Neural cell (in vitro differentiated cells): ENCODE results near the gene COL1A1. TPM values are rescaled to one million over a fixed set of nuclear protein-coding genes. Genes with fewer than 3 reads are reported as not detected.

Experiments used
- H2AFZ ChIP-seq: fragments of 200-600, 300-800 bp; sonication (generic), shearing (Covaris generic); 2 replicates; pipeline ENCODE4 v1.6.0; 2014; ENCODE audit warnings: low read depth, mild to moderate bottlenecking, antibody characterized with exemption, low read length, moderate library complexity
- H3F3A ChIP-seq: fragments of 200-600 bp; shearing (Covaris generic); 2 replicates; pipeline ENCODE4 v1.6.1; 2016; ENCODE audit warnings: mild to moderate bottlenecking, moderate library complexity, mixed read lengths, antibody characterized with exemption, low read length; ENCODE audit not compliant: insufficient read depth, poor library complexity, severe bottlenecking
- H3K27ac ChIP-seq: fragments of 200-600, 300-800 bp; sonication (generic), shearing (Covaris generic); 2 replicates; pipeline ENCODE4 v1.5.1; 2014; ENCODE audit warnings: mild to moderate bottlenecking, low read length, moderate library complexity
- H3K27me3 ChIP-seq: fragments of 300-800, 200-600 bp; sonication (generic), shearing (Covaris generic); 2 replicates; pipeline ENCODE4 v1.6.0; 2014; ENCODE audit warnings: mild to moderate bottlenecking, low read depth, low read length, moderate library complexity; ENCODE audit not compliant: insufficient read depth
- H3K36me3 ChIP-seq: fragments of 300-800, 200-600 bp; sonication (generic), shearing (Covaris generic); 2 replicates; pipeline ENCODE4 v1.5.1; 2014; ENCODE audit warnings: mild to moderate bottlenecking, antibody characterized with exemption, low read length, moderate library complexity; ENCODE audit not compliant: insufficient read depth
- H3K4me2 ChIP-seq: fragments of 300-800, 200-600 bp; sonication (generic), shearing (Covaris generic); 2 replicates; pipeline ENCODE4 v1.6.0; 2014; ENCODE audit warnings: mild to moderate bottlenecking, low read length
- H3K4me3 ChIP-seq: fragments of 300-800, 200-600 bp; sonication (generic), shearing (Covaris generic); 2 replicates; pipeline ENCODE4 v1.5.1; 2014; ENCODE audit warnings: mild to moderate bottlenecking, low read length, moderate library complexity
- H3K79me2 ChIP-seq: fragments of 200-600 bp; shearing (Covaris generic); replicated peaks from 2 replicates; pipeline ENCODE4 v1.6.0; 2014; ENCODE audit warnings: mild to moderate bottlenecking, low read length, moderate library complexity; ENCODE audit not compliant: insufficient read depth
- H3K9ac ChIP-seq: fragments of 300-800, 200-600 bp; sonication (generic), shearing (Covaris generic); 2 replicates; pipeline ENCODE4 v1.6.1; 2016; ENCODE audit warnings: mild to moderate bottlenecking, low read length, mixed read lengths
- H3K9me2 ChIP-seq: fragments of 200-600 bp; shearing (Covaris generic); 2 replicates; pipeline ENCODE4 v1.6.1; 2016; ENCODE audit warnings: mild to moderate bottlenecking, low read length, mixed read lengths; ENCODE audit not compliant: insufficient read depth
- H3K9me3 ChIP-seq: fragments of 200-600, 300-800 bp; sonication (generic), shearing (Covaris generic); 2 replicates; pipeline ENCODE4 v1.6.1; 2016; ENCODE audit warnings: mild to moderate bottlenecking, mixed run types, low read length, moderate library complexity, mixed read lengths
- H4K20me1 ChIP-seq: fragments of 200-600 bp; shearing (Covaris generic); 2 replicates; pipeline ENCODE4 v1.6.1; 2016; ENCODE audit warnings: mild to moderate bottlenecking, mixed run types; ENCODE audit not compliant: insufficient read depth
- CTCF ChIP-seq: fragments of 450-650 bp; IDR thresholded peaks from 2 replicates; pipeline ENCODE4 v1.5.1; 2014; ENCODE audit warnings: antibody characterized with exemption, mild to moderate bottlenecking, moderate library complexity; ENCODE audit not compliant: poor library complexity, severe bottlenecking
- EP300 ChIP-seq: fragments of 450-650 bp; conservative IDR thresholded peaks from 2 replicates; pipeline ENCODE4 v1.6.1; 2014; ENCODE audit warnings: antibody characterized with exemption, mild to moderate bottlenecking, moderate library complexity; ENCODE audit not compliant: poor library complexity, severe bottlenecking
- EZH2 ChIP-seq: fragments of 200-600, 300-800 bp; shearing (Covaris generic), sonication (generic); IDR thresholded peaks from 2 replicates; pipeline ENCODE4 v1.6.1; 2014; ENCODE audit warnings: antibody characterized with exemption, low read length, borderline replicate concordance, mild to moderate bottlenecking; ENCODE audit not compliant: insufficient read depth, poor library complexity, severe bottlenecking
- MXI1 ChIP-seq: fragments of 450-650 bp; conservative IDR thresholded peaks from 2 replicates; pipeline ENCODE4 v1.6.1; 2014; ENCODE audit warnings: antibody characterized with exemption, mild to moderate bottlenecking; ENCODE audit not compliant: poor library complexity, severe bottlenecking
- POLR2AphosphoS5 ChIP-seq: IDR thresholded peaks from 2 replicates; pipeline ENCODE4 v1.6.1; 2012
- RAD21 ChIP-seq: fragments of 450-650 bp; conservative IDR thresholded peaks from 2 replicates; pipeline ENCODE4 v1.6.1; 2014; ENCODE audit warnings: antibody characterized with exemption, mild to moderate bottlenecking, moderate library complexity
- SMC3 ChIP-seq: fragments of 450-650 bp; conservative IDR thresholded peaks from 2 replicates; pipeline ENCODE4 v1.6.1; 2014; ENCODE audit warnings: antibody characterized with exemption, mild to moderate bottlenecking, moderate library complexity; ENCODE audit not compliant: poor library complexity
- TAF1 ChIP-seq: IDR thresholded peaks from 2 replicates; pipeline ENCODE4 v1.6.1; 2012; ENCODE audit warnings: low read depth
- polyA plus RNA-seq: library from polyadenylated mRNA; depleted of rRNA; stranded (reverse); fragments of >200 nt; gene quantifications from 2 replicates; pipeline ENCODE4 v1.2.3, GENCODE V29; 2014
- TF ChIP-seq, protein P1 (sequence below): IDR thresholded peaks from 2 replicates; pipeline ENCODE4 v1.6.1; 2012; ENCODE audit warnings: borderline replicate concordance

Gene COL1A1
- polyA plus RNA-seq, 1 donor from 2014 or later: 0.14 TPM

- no peak for TF ChIP-seq EP300
- TF ChIP-seq RAD21: no peak
- no peak for TF ChIP-seq MXI1
- no peak for TF ChIP-seq EZH2
- TF ChIP-seq TAF1: no peak
- TF ChIP-seq, protein P1, sequence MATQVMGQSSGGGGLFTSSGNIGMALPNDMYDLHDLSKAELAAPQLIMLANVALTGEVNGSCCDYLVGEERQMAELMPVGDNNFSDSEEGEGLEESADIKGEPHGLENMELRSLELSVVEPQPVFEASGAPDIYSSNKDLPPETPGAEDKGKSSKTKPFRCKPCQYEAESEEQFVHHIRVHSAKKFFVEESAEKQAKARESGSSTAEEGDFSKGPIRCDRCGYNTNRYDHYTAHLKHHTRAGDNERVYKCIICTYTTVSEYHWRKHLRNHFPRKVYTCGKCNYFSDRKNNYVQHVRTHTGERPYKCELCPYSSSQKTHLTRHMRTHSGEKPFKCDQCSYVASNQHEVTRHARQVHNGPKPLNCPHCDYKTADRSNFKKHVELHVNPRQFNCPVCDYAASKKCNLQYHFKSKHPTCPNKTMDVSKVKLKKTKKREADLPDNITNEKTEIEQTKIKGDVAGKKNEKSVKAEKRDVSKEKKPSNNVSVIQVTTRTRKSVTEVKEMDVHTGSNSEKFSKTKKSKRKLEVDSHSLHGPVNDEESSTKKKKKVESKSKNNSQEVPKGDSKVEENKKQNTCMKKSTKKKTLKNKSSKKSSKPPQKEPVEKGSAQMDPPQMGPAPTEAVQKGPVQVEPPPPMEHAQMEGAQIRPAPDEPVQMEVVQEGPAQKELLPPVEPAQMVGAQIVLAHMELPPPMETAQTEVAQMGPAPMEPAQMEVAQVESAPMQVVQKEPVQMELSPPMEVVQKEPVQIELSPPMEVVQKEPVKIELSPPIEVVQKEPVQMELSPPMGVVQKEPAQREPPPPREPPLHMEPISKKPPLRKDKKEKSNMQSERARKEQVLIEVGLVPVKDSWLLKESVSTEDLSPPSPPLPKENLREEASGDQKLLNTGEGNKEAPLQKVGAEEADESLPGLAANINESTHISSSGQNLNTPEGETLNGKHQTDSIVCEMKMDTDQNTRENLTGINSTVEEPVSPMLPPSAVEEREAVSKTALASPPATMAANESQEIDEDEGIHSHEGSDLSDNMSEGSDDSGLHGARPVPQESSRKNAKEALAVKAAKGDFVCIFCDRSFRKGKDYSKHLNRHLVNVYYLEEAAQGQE: no peak
- no peak for TF ChIP-seq CTCF
- no peak for TF ChIP-seq SMC3
- TF ChIP-seq POLR2AphosphoS5: no peak
- Histone ChIP-seq H4K20me1 (no peaks in the 10 kb centered on the region), H3F3A (no peaks in the 10 kb centered on the region), H3K9me2 (no peaks in the 10 kb centered on the region), H3K27me3 (no peaks in the 10 kb centered on the region), H3K4me2 (no peak overlapping the region), H3K4me3 (no peak overlapping the region), H3K9ac (no peak overlapping the region), H3K27ac (no peak overlapping the region), H3K9me3 (no peaks in the 10 kb centered on the region), H3K79me2 (no peaks in the 10 kb centered on the region), H3K36me3 (peaks cover 14% of the 10 kb centered on the region), H2AFZ (no peak overlapping the region)
Measured at GRCh38 chr17:50137042-50137441, 64.4 kb downstream of the COL1A1 start.

DNA sequence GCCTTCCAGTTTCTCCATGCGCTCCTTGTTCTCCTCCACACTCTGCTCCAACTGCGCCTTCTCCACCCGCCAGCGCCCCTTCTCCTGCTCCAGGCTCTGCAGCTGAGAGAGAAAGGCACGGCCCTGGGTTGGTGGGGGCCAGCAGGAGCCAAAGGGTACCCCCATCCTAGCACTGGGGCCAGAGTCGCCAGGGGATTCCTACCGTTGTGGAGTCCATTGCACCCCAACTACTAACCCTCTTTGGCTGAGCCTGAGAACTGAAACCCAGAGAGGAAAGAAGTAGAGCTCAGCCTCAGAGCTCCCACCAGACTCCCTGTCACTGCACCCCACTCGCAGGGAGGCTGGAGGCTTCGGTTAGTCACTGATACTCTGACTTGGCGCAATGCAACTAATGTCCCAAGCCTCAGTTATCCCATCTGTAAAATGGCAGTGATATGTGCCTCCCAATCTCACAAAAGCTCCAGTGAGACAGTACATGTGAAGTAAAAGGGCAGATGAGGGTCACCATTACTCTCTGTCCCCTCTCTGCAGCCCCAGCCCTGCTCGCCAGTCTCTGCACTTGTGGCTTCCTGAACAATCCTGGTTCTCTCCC is 65.2 kb downstream of the COL1A1 start:
- H3F3A ChIP-seq: no peaks in the 10 kb centered on the region
- peaks cover 14% of the 10 kb centered on the region for H3K36me3 ChIP-seq
- H3K9ac ChIP-seq: no peak overlapping the region
- H3K79me2 ChIP-seq: no peaks in the 10 kb centered on the region
- TF ChIP-seq RAD21 (no peak), TAF1 (no peak), SMC3 (no peak), POLR2AphosphoS5 (no peak), EP300 (no peak), EZH2 (no peak), CTCF (no peak), MXI1 (no peak)
- TF ChIP-seq, protein P1: no peak
- no peaks in the 10 kb centered on the region for H4K20me1 ChIP-seq
- no peak overlapping the region for H3K4me2 ChIP-seq
- H3K27me3 ChIP-seq: no peaks in the 10 kb centered on the region
- H3K9me2 ChIP-seq: no peaks in the 10 kb centered on the region
- no peak overlapping the region for H3K27ac ChIP-seq
- H2AFZ ChIP-seq: no peak overlapping the region
- H3K9me3 ChIP-seq: no peaks in the 10 kb centered on the region
- H3K4me3 ChIP-seq: no peak overlapping the region
